ENCODE data around the gene CACNG4. TPM values are rescaled to one million over a fixed set of nuclear protein-coding genes. Genes with fewer than 3 reads are reported as not detected.

Gene CACNG4
- total RNA-seq, 1 experiment from 2014 or later: 46.3 TPM

GRCh38 chr17:67021196-67021595, 56.7 kb downstream of the CACNG4 start:
- no peaks in the 10 kb centered on the region for H3K79me2 ChIP-seq (ENCODE audit: low read depth)
- H4K20me1 ChIP-seq (ENCODE audit: insufficient read depth): no peaks in the 10 kb centered on the region
- ChIA-PET POLR2A (ENCODE audit: unreplicated experiment) (no interaction called here), CTCF (no interaction called here)
- no peaks in the 10 kb centered on the region for H3K9me2 ChIP-seq (ENCODE audit: insufficient read depth)
- DNase-seq: no peak
- BruUV-seq (replicated peaks): no TSS peak
- no peaks in the 10 kb centered on the region for H3K9me3 ChIP-seq (ENCODE audit: insufficient read depth, low read depth)
- no peak overlapping the region for H2AFZ ChIP-seq
- H3F3A ChIP-seq (ENCODE audit: insufficient read depth, low read depth): no peaks in the 10 kb centered on the region; the same call in 1 of the 2 replicates
- H3K36me3 ChIP-seq (ENCODE audit: low read depth): no peaks in the 10 kb centered on the region
- no peak overlapping the region for H3K4me3 ChIP-seq
- intact Hi-C loops (cut with micrococcal nuclease; ENCODE audit: unreplicated experiment): no loop called here
- TF ChIP-seq CTCF (conservative IDR thresholded peaks at IDR 0.05) (no peak), EZH2 (IDR thresholded peaks at IDR 0.05; ENCODE audit: low read depth) (no peak)
- no peak overlapping the region for H3K27ac ChIP-seq
- no peaks in the 10 kb centered on the region for H3K4me1 ChIP-seq (replicated peaks; ENCODE audit: insufficient read depth)
- H3K27me3 ChIP-seq (ENCODE audit: insufficient read depth, low read depth): no peaks in the 10 kb centered on the region
- H3K4me2 ChIP-seq: no peak overlapping the region

- DNase-seq: no peak
- Histone ChIP-seq H3K9me2 (ENCODE audit: insufficient read depth) (no peaks in the 10 kb centered on the region), H2AFZ (no peak overlapping the region), H3K27ac (no peak overlapping the region), H3K79me2 (ENCODE audit: low read depth) (no peaks in the 10 kb centered on the region), H3K27me3 (ENCODE audit: insufficient read depth, low read depth) (no peaks in the 10 kb centered on the region), H3K36me3 (ENCODE audit: low read depth) (no peaks in the 10 kb centered on the region), H4K20me1 (ENCODE audit: insufficient read depth) (no peaks in the 10 kb centered on the region), H3F3A (ENCODE audit: insufficient read depth, low read depth) (no peaks in the 10 kb centered on the region; the same call in 1 of the 2 replicates), H3K4me3 (no peak overlapping the region), H3K4me1 (replicated peaks; ENCODE audit: insufficient read depth) (no peaks in the 10 kb centered on the region), H3K4me2 (no peak overlapping the region), H3K9me3 (ENCODE audit: insufficient read depth, low read depth) (no peaks in the 10 kb centered on the region)
- ChIA-PET POLR2A (ENCODE audit: unreplicated experiment) (no interaction called here), CTCF (no interaction called here)
- intact Hi-C loops (cut with micrococcal nuclease; ENCODE audit: unreplicated experiment): no loop called here
- no TSS peak for BruUV-seq (replicated peaks)
- TF ChIP-seq CTCF (conservative IDR thresholded peaks at IDR 0.05) (no peak), EZH2 (IDR thresholded peaks at IDR 0.05; ENCODE audit: low read depth) (no peak)
These were observed 57.4 kb downstream of the CACNG4 start for GRCh38 chr17:67021743-67022450.

DNA sequence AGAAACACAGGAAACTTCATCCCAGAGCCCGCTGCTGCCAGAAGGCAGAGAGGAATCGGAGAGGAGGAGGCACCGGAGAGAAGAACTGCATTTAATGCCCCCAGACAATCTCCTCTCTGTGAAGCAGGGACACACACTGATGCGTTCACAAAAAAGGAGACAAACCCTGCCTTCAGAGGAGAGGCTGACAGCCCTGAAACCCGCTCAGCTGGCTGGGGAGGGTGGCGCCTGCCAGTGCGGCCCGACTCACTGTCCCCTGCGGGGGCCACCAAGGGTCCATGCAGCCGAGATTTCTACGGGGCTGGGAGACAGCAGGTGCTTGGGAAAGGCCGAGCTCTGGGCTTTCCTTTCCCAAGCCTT, 57.9 kb downstream of the CACNG4 start:
- H3K27ac ChIP-seq: no peak overlapping the region
- no peak overlapping the region for H3K4me2 ChIP-seq
- H3K79me2 ChIP-seq (ENCODE audit: low read depth): no peaks in the 10 kb centered on the region
- intact Hi-C loops (cut with micrococcal nuclease; ENCODE audit: unreplicated experiment): no loop called here
- TF ChIP-seq EZH2 (IDR thresholded peaks at IDR 0.05; ENCODE audit: low read depth) (no peak), CTCF (conservative IDR thresholded peaks at IDR 0.05) (no peak)
- no peaks in the 10 kb centered on the region for H4K20me1 ChIP-seq (ENCODE audit: insufficient read depth)
- ChIA-PET POLR2A (ENCODE audit: unreplicated experiment) (no interaction called here), CTCF (no interaction called here)
- no peaks in the 10 kb centered on the region for H3K9me2 ChIP-seq (ENCODE audit: insufficient read depth)
- H3K4me3 ChIP-seq: no peak overlapping the region
- no peak for DNase-seq
- H3K27me3 ChIP-seq (ENCODE audit: insufficient read depth, low read depth): no peaks in the 10 kb centered on the region
- no peaks in the 10 kb centered on the region for H3K9me3 ChIP-seq (ENCODE audit: insufficient read depth, low read depth)
- no peak overlapping the region for H2AFZ ChIP-seq
- no peaks in the 10 kb centered on the region for H3K4me1 ChIP-seq (replicated peaks; ENCODE audit: insufficient read depth)
- no peaks in the 10 kb centered on the region for H3K36me3 ChIP-seq (ENCODE audit: low read depth)
- BruUV-seq (replicated peaks): no TSS peak
- H3F3A ChIP-seq (ENCODE audit: insufficient read depth, low read depth): no peaks in the 10 kb centered on the region; the same call in 1 of the 2 replicates

Data from PC-9 (cell line).